Natural killer cell (primary cell): ENCODE data around the gene KIZ. TPM values are rescaled to one million over a fixed set of nuclear protein-coding genes. Genes with fewer than 3 reads are reported as not detected.

Source experiments
- ATAC-seq, 3 donors: fragments of 150-1000 bp in 2 of 3; fragments of 200-7000 bp in 1 of 3; cut with Tn5 transposase; 1 replicate in 1 of 3; 2 replicates in 2 of 3; pipeline ENCODE4 v1.10.0; 2021; ENCODE audit warnings: mild to moderate bottlenecking in 2 of 3, moderate library complexity in 2 of 3
- DNase-seq, 2 donors: peaks; one replicate each; pipeline versions ENCODE4 v3.0.0 to v3.0.0-alpha.2; 2013 to 2021; ENCODE audit warnings: mixed read lengths in 1 of 2
- H3K27ac ChIP-seq: one replicate; pipeline ENCODE4 v1.5.1; 2013; ENCODE audit warnings: mild to moderate bottlenecking, low read length
- H3K27me3 ChIP-seq: one replicate; pipeline ENCODE4 v1.6.1; 2013; ENCODE audit warnings: low read length; ENCODE audit not compliant: control insufficient read depth, insufficient read depth
- H3K36me3 ChIP-seq: one replicate; pipeline ENCODE4 v1.6.1; 2013; ENCODE audit warnings: low read length; ENCODE audit not compliant: control insufficient read depth, insufficient read depth
- H3K4me1 ChIP-seq: one replicate; pipeline ENCODE4 v1.6.1; 2013; ENCODE audit warnings: low read length; ENCODE audit not compliant: control insufficient read depth, insufficient read depth
- H3K4me3 ChIP-seq: one replicate; pipeline ENCODE4 v1.5.1; 2013; ENCODE audit warnings: low read length
- H3K9me3 ChIP-seq: one replicate; pipeline ENCODE4 v1.6.1; 2013; ENCODE audit warnings: low read length; ENCODE audit not compliant: control insufficient read depth, insufficient read depth
- H3K27ac Mint-ChIP-seq, 2 donors: one replicate each; pipeline ENCODE4 v1.8.0; 2022; ENCODE audit warnings: mild to moderate bottlenecking in 2 of 2, mixed read lengths in 2 of 2, moderate library complexity in 1 of 2
- H3K27me3 Mint-ChIP-seq, 2 donors: one replicate each; pipeline ENCODE4 v1.8.0; 2022; ENCODE audit warnings: low read depth in 2 of 2, mixed read lengths in 2 of 2
- H3K36me3 Mint-ChIP-seq: one replicate; pipeline ENCODE4 v1.8.0; 2022; ENCODE audit warnings: mixed read lengths
- H3K4me1 Mint-ChIP-seq, 2 donors: one replicate each; pipeline ENCODE4 v1.8.0; 2022; ENCODE audit warnings: mixed read lengths in 2 of 2
- H3K4me3 Mint-ChIP-seq: one replicate; pipeline ENCODE4 v1.8.0; 2022; ENCODE audit warnings: mild to moderate bottlenecking, moderate library complexity, mixed read lengths
- H3K9me3 Mint-ChIP-seq, 2 donors: one replicate each; pipeline ENCODE4 v1.8.0; 2022; ENCODE audit warnings: mixed read lengths in 2 of 2
- CTCF ChIP-seq: fragments of 200-600 bp; IDR thresholded peaks from one replicate; pipeline ENCODE4 v1.8.0; 2022; ENCODE audit warnings: antibody characterized with exemption
- WGBS: methylation state at CpG from one replicate; pipeline ENCODE4 v1.1.7; 2013; ENCODE audit warnings: missing lambda C conversion rate; ENCODE audit not compliant: insufficient coverage; 5-methylcytosine and 5-hydroxymethylcytosine counted together
- intact Hi-C: fragments of 100-400 bp; cut with micrococcal nuclease; formaldehyde crosslinking; loops from one replicate; pipeline ENCODE4 v1.14.2; 2022
- total RNA-seq, 4 donors: library from RNA; stranded (reverse); fragments of 120-200 nt in 1 of 4; gene quantifications; one replicate each; pipeline versions ENCODE4 v1.2.3 to v1.2.4, GENCODE V29; 2013 to 2022

The KIZ gene
- total RNA-seq, 3 donors from 2014 or later (not counting 1 experiment from before 2014, with no cell fraction given): 32.9 to 38.2 (median 35.3) TPM

DNA sequence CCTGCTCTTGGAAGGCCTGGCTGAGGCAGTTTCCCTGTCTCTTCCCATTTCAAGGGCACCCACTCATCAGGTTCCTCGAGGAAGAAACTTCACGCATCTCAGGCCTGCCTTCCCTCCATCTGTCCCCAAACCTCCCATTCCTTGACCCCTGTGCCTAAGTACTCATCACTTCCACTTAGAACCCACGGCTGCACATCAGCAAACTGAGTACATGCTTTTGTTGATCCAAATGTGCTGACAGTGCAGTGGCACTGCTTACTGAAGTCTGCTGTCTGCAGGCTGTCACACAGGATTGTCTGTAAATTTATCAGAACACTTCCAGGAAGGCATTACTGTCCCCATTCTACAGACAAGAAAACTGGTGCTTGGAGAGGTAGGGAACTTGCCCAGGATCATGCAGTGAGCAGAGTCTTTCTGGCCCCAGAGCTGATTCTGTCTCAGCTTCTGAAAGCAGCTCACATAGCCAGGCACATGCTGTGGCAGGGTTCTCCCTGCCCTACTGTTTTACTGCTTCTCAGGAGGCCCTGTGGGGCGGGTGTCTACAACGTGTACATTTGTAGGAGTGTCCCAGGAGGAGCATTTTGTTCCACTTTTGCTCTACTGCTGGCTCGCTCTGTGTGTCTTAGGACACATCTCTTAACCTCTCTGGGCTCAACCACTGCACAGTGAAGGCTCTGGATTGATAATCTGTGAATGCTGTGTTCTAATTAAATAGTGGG, 113.1 kb downstream of the KIZ start:
- DNase-seq: no peak
- Mint-ChIP-seq H3K36me3 (peaks cover 7% of the 10 kb centered on the region), H3K27me3 (no peaks in the 10 kb centered on the region), H3K9me3 (no peaks in the 10 kb centered on the region), H3K27ac (no peak overlapping the region), H3K4me3 (no peak overlapping the region), H3K4me1 (peaks cover 4 to 6% of the 10 kb centered on the region in 2 donors)
- 96% methylated on average over 6 of the region's 6 CpGs for WGBS
- no peaks in the 10 kb centered on the region for H3K9me3 ChIP-seq
- ATAC-seq: no peak
- H3K4me3 ChIP-seq: no peak overlapping the region
- TF ChIP-seq CTCF: no peak
- peaks cover 2% of the 10 kb centered on the region for H3K36me3 ChIP-seq
- intact Hi-C loops: no loop called here
- H3K27ac ChIP-seq: no peak overlapping the region
- no peaks in the 10 kb centered on the region for H3K27me3 ChIP-seq
- H3K4me1 ChIP-seq: peaks cover 4% of the 10 kb centered on the region

DNA sequence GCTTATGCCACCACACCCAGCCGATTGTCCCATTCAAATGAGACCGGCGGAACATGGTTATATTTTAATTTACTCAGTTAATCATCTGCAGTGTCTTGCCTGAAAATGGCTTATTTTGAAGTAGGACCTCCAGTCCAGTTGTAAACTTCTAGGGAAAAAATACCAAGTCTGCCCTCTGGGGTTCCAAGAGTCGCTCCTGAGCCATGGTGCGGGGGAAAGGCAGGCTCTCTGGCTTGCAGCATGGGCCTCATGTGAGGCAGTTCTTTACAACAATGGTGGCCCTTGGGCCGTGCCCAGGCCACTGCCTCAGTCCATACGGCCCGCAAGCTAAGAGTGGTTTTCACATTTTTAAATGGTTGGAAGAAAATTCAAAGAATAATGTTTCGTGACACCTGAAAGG, 114.5 kb downstream of the KIZ start:
- no peak for ATAC-seq

DNA sequence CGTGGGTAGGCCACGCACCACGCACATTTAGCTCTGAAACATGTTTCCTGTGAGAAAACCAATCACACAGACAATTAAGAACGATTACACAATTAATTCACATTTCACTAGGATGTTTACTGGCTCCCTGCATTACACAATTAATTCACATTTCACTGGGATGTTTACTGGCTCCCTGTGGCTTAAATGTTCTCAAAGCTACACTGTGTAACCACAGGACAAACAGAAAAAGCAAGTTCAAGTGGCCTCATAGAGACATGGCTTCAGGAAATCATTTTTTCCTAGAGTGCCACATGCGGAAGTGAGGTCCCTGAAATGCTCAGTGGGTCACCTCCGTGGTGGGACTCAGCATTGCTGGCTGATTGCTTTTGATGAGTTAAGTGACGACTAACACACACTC, 115.5 kb downstream of the KIZ start:
- TF ChIP-seq CTCF: no peak
- no peak for DNase-seq
- no peaks in the 10 kb centered on the region for H3K4me1 Mint-ChIP-seq
- H3K36me3 Mint-ChIP-seq: peaks cover 7% of the 10 kb centered on the region
- H3K27me3 Mint-ChIP-seq: no peaks in the 10 kb centered on the region
- WGBS: 76% methylated on average over 7 of the region's 7 CpGs
- Histone ChIP-seq H3K27ac (no peak overlapping the region), H3K9me3 (no peaks in the 10 kb centered on the region), H3K27me3 (no peaks in the 10 kb centered on the region), H3K4me1 (no peaks in the 10 kb centered on the region), H3K36me3 (peaks cover 2% of the 10 kb centered on the region), H3K4me3 (no peak overlapping the region)
- intact Hi-C loops: no loop called here
- H3K4me3 Mint-ChIP-seq: no peak overlapping the region
- no peak overlapping the region for H3K27ac Mint-ChIP-seq
- no peaks in the 10 kb centered on the region for H3K9me3 Mint-ChIP-seq
- no peak for ATAC-seq

More for the DNA sequence above, 114.5 kb downstream of the KIZ start:
- no peaks in the 10 kb centered on the region for H3K27me3 ChIP-seq
- Mint-ChIP-seq H3K36me3 (peaks cover 7% of the 10 kb centered on the region), H3K27ac (no peak overlapping the region), H3K9me3 (no peaks in the 10 kb centered on the region), H3K4me1 (peaks cover 4 to 6% of the 10 kb centered on the region in 2 donors), H3K4me3 (no peak overlapping the region), H3K27me3 (no peaks in the 10 kb centered on the region)
- peaks cover 4% of the 10 kb centered on the region for H3K4me1 ChIP-seq
- H3K4me3 ChIP-seq: no peak overlapping the region
- intact Hi-C loops: no loop called here
- no peaks in the 10 kb centered on the region for H3K9me3 ChIP-seq
- 97% methylated on average over 9 of the region's 9 CpGs for WGBS
- no peak for DNase-seq
- TF ChIP-seq CTCF: no peak
- H3K36me3 ChIP-seq: peaks cover 2% of the 10 kb centered on the region
- no peak overlapping the region for H3K27ac ChIP-seq

- intact Hi-C loops: no loop called here
- H3K27me3 ChIP-seq: no peaks in the 10 kb centered on the region
- ATAC-seq (no peak), DNase-seq (no peak)
- no peak overlapping the region for H3K4me3 ChIP-seq
- Mint-ChIP-seq H3K27me3 (no peaks in the 10 kb centered on the region), H3K27ac (no peak overlapping the region), H3K4me1 (no peaks in the 10 kb centered on the region), H3K9me3 (no peaks in the 10 kb centered on the region), H3K4me3 (no peak overlapping the region), H3K36me3 (peaks cover 7% of the 10 kb centered on the region)
- H3K36me3 ChIP-seq: peaks cover 2% of the 10 kb centered on the region
- H3K4me1 ChIP-seq: no peaks in the 10 kb centered on the region
- WGBS: 98% methylated on average over 12 of the region's 12 CpGs
- no peak overlapping the region for H3K27ac ChIP-seq
- no peak for TF ChIP-seq CTCF
- H3K9me3 ChIP-seq: no peaks in the 10 kb centered on the region
Observed at GRCh38 chr20:21243811-21244210, 117.9 kb downstream of the KIZ start.
